ENCODE data around the gene CASP8. TPM values are rescaled to one million over a fixed set of nuclear protein-coding genes. Genes with fewer than 3 reads are reported as not detected.
"Not testable (repeated sequence)": the region's sequence is repeated elsewhere in the genome, so short reads cannot be mapped to it uniquely, and the experiment has no call there.

CASP8 gene
- total RNA-seq, 1 donor from 2014 or later, result 10.4 TPM

- no peak for DNase-seq (ENCODE audit: low read depth)
These were observed 9.4 kb downstream of the CASP8 start for GRCh38 chr2:201269764-201270163.

GRCh38 chr2:201270293-201271001 is 10.1 kb downstream of the CASP8 start:
- DNase-seq (ENCODE audit: low read depth), result no peak

- no peak for DNase-seq (ENCODE audit: low read depth)
These were observed 11.6 kb downstream of the CASP8 start for GRCh38 chr2:201271917-201272316.

DNA sequence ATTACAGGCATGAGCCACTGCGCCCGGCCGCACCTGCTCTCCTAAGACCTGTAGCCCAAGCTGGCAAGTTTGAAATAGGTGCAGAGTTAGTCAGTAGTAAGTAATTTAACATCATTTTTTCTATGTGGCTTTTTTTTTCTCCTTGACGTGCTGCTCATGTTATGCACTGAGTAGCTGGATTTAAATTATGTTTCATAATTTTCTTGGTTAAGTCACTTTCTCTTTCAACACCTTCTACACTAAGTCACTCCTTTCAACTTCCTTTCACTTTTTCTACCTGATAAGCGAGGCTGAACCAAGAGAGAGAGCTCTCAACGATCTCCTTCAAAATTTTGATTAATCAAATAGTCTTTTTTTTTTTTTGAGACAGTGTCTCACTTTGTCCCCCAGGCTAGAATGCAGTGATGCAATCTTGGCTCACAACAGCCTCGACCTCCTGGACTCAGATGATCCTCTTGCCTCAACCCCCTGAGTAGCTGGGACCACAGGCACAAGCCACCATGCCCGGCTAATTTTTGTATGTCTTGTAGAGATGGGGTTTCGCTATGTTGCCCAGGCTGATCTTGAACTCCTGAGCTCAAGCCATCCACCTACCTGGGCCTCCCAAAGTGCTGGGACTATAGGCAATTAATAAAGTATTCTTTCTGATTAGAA is 13.1 kb downstream of the CASP8 start:
- no peak for DNase-seq (ENCODE audit: low read depth)

DNA sequence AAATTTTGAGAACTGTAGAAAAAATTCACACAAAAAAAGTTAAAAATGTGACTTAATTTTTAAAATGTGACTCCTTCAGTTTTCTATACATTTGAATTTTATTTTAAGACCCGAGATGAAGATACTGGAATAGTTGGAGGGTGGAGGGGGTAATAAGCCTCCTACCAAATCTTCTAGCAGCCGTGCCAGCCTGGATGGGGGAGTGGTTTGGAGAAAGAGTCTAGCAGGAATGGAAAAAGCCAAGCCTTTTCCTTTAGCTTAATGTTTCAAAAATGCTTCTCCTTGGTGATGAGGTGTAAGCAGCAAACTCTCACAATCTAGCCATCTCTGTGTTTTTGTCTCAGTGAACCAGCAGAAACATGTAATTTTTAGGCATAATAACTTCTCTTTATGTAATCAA is 14.7 kb downstream of the CASP8 start:
- DNase-seq (ENCODE audit: low read depth), result no peak

DNA sequence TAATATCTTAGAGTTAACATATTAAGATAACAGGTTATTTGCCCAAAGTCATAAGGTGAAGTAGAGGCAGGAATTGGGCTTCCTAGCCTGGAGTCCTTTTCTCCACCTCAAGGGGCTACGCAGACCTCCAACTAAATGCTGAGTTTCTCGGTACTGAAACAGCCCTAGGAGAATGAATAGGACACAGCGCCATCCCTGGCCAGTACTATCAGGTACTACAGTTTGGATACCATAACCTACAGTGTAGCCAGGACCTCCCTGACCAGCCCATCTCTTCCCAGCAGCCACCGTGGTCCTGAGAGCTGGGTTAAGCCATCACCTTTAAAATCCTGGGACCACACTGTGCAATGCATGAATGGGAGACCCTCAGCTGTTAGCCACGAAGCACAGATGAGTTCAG is 15.7 kb downstream of the CASP8 start:
- DNase-seq (ENCODE audit: low read depth), result no peak

- no peak for DNase-seq (ENCODE audit: low read depth)
These were observed 16.2 kb downstream of the CASP8 start for GRCh38 chr2:201276511-201276910.

DNA sequence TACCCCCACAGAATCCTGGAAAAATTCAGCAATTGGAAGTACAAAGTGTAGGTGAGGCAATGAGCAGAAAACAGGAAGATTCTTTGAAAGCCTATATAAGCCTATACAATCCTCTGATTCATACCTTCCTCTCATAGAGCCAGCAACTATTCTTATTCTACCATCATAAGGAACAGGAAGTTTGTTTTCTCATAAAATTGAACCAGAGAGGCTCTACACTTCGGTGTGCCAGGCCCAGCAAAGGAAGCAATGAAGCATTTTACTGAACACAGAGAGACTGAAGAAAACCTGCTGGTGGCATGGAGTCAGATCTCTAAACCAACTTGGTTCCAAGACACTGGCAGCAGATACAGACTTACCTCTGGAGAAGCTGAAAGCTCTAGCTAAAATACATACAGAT is 18.7 kb downstream of the CASP8 start:
- no peak for DNase-seq (ENCODE audit: low read depth)

GRCh38 chr2:201280191-201281040 is 20.1 kb downstream of the CASP8 start:
- DNase-seq (ENCODE audit: low read depth), result no peak

- DNase-seq (ENCODE audit: low read depth), result no peak
These were observed 25.2 kb downstream of the CASP8 start for GRCh38 chr2:201285499-201285898.

DNA sequence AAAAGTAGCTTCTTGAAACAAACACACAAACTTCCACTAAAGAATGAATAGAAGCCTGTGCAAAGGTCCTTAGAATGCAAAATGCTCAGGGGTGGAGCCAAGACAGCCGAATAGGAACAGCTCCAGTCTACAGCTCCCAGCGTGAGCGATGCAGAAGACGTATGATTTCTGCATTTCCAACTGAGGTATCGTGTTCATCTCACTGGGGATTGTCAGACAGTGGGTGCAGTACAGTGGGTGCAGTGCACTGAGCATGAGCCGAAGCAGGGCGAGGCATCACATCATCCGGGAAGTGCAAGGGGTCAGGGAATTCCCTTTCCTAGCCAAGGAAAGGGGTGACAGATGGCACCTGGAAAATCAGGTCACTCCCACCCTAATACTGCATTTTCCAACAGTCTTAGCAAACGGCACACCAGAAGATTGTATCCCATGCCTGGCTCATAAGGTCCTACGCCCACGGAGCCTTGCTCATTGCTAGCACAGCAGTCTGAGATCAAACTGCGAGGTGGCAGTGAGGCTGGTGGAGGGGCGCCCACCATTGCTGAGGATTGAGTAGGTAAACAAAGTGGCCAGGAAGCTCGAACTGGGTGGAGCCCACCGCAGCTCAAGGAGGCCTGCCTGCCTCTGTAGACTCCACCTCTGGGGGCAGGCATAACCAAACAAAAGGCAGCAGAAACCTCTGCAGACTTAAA is 30.3 kb downstream of the CASP8 start:
- DNase-seq (ENCODE audit: low read depth), result not testable (repeated sequence)

DNA sequence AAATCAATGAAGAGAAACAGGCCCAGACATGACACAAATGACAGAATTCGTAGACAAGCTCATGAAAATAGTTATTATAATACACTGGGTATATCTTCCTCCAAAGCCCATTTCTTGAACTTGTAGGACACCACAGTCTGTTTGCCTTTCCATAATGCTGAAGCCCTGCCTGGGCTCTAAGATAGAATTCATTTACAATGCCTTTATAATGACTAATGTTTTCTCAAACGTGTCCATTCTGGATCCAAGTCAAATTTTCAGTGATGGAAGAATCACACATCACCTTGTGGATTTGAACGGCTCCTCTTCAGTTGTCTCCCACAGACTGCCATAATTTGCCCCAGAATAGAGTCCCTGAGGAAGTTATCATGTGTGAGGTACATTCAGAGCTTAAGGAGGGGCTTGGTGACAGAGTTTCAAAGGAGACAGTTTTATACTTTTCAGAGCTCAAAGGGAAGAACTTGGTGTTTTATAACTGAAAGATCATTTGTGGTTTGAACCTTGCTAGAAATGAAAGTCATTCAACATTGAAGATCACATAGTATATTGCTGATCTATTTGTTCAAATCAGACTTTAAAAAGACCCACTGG is 38.2 kb downstream of the CASP8 start:
- DNase-seq (ENCODE audit: low read depth), result no peak

DNA sequence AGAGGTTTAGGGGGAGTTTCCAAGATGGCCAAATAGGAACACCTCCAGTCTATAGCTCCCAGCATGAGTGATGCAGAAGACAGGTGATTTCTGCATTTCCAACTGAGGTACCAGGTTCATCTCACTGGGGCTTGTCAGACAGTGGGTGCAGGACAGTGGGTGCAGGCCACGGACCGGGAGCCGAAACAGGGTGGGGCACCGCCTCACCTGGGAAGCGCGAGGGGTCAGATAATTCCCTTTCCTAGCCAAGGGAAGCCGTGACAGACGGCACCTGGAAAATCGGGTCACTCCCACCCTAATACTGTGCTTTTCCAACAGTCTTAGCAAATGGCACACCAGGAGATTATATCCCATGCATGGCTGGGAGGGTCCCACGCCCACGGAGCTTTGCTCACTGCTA is 39.6 kb downstream of the CASP8 start:
- DNase-seq (ENCODE audit: low read depth), result not testable (repeated sequence)

DNA sequence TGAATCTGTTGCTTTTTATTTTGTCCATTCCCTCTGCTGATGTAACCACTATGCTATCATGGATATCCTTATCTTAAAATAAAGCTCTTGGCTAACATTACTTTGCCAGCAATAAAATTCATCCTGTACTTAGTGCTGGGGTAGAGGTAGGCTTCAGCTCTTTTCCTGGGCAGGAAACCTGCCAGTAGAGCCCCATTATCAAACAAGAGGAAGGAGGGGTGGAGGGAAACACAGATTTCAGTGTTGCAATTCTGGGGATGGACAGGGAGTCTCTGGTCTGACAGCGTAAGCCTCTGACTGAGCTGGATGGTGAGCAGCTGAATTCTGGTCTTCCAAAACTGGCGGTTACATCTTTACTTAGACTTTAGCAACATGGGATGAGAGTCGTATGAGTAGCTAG is 47.5 kb downstream of the CASP8 start:
- DNase-seq (ENCODE audit: low read depth), result no peak

- no peak for DNase-seq (ENCODE audit: low read depth)
These were observed 48.6 kb downstream of the CASP8 start for GRCh38 chr2:201308914-201309313.

- no peak for DNase-seq (ENCODE audit: low read depth)
These were observed 53.0 kb downstream of the CASP8 start for GRCh38 chr2:201313362-201313761.

DNA sequence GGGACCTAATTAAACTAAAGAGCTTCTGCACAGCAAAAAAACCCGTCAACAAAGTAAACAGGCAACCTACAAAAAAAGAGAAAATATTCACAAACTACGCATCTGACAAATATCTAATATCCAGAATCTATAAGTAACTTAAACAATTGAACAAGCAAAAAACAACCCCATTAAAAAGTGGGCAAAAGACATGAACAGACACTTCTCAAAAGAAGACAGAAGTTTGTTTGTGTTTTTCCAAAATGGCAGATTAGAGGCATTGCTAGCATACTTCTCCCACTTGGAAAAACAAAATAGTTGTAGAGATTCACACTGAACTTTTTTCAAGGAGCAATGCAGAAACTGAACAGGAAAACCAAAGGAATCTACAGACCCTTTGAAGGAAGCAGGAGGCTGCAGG is 59.2 kb downstream of the CASP8 start:
- no peak for DNase-seq (ENCODE audit: low read depth)

DNA sequence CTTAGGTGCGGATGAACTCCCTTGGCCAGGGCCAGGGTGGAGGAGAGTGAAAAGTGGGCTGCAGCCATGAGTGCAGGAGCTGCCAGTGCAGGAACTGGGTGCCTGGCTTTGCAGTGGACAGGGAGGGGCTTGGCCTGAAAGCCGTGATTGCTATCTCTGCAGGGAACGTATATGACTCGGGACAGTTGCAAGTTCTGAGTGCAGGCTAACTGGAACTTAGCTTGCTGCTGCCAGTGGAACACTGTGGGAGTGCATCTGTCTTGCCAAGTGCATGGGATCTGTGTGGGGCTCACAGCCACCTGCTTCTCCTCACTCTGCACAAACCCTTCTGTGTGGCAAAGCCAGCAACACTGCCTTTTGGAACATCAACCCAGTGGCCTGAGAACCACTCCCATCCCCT is 59.9 kb downstream of the CASP8 start:
- no peak for DNase-seq (ENCODE audit: low read depth)

DNA sequence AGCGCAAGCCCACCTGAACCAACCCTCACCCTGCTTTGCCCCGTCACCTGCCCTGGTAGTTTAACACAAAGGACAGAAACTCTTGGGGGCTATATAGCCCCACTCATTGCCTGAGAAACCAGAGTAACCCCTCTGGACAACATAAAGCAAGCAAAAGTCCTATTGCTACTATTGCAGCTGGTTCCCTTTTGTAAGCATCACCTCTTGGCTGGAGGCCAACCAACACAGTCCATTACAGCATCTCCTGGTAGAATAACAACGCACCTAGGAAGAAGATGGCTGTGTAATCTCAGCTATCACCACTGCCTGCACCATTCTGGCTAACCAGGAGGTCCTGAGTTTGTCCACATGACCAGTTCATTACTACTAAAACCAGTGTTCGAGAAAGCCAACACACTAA is 60.4 kb downstream of the CASP8 start:
- DNase-seq (ENCODE audit: low read depth), result no peak

DNA sequence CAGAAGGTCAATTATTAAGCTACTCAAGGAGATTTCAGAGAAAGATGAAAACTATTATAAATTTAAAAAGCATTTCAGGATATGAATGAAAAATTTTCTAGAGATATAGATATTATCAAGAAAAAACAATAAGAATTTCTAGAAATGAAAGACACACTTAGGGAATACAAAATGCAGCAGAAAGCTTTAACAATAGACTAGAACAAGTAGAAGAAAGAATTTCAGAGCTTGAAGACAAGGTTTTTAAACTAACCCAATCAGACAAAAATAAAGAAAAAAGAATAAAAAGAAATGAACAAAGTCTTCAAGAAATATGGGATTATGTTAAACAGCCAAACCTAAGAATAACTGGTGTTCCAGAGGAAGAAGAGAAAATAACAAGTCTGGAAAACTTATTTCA is 62.4 kb downstream of the CASP8 start:
- no peak for DNase-seq (ENCODE audit: low read depth)

- no peak for DNase-seq (ENCODE audit: low read depth)
These were observed 67.3 kb downstream of the CASP8 start for GRCh38 chr2:201327678-201328077.
